ENCODE results near the gene STAMBPL1.

Gene STAMBPL1

DNA sequence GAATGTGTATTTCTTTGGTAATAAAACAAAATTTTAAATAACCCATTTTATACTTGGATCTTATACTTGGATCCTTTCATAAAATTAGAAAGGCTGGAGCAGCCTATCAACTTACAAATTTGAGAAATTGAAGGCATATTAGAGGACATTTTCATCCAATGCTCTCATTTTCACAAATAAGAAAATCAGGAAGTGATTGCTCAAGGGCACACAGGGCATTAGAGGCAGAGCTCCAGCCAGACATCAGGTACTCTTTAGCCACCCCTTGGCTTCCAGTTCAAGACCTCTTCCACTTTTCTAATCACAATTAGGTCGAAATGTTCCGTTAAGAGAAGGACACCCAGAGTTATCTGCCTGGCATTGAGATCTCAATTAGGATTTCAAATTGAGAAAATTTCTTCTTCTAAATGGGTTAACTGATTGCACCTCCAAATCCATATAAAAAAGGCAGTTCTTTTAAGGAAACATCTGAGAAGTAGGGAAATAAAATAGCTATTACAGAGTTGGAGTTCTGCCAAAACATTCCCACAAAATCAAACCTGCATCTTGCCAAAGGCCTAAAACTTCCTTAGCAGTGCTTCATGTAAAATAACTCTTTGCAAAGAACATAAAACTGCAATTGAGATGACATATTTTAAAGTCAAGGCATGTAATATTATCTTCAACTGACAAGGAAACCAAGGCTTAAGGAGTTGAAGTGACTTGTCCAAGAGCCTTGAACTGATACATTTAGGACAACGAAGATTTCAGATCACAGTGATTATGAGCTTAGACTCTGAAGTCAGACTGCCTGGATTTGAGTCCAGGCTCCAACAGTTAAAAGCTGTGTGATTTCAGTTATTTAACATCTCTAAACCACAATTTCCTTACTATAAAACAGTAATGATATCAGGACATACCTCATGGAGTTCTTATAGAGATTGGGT is 70.1 kb downstream of the STAMBPL1 start:
- no peak for DNase-seq (ENCODE audit: low spot score)

GRCh38 chr10:88952647-88953111 is 72.6 kb downstream of the STAMBPL1 start, which contains the start of gene ACTA2:
TSS of gene ACTA2 (minus strand) at chr10:88952773. CDS start at chr10:88948930, 3,843 bp downstream.
- DNase-seq (ENCODE audit: low spot score) = no peak

DNA sequence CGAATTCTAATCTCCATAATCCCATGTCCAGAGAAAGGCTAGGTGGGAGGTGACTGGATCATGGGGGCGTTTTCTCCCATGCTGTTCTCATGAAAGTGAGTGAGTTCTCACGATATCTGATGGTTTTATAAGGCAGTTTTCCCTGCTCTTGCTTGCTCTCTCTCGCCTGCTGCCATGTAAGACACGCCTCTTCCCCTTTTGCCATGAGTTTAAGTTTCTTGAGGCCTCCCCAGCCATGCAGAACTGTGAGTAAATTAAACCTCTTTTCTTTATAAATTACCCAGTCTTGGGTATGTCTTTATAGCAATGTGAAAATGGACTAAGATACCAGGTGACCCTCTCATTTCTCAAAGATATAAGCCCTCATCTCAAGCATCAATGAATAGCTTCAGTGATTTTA is 73.6 kb downstream of the STAMBPL1 start:
- DNase-seq (ENCODE audit: low spot score) = no peak

- DNase-seq (ENCODE audit: low spot score) = no peak
These were observed 74.5 kb downstream of the STAMBPL1 start for GRCh38 chr10:88954458-88955083.

GRCh38 chr10:88957381-88957780 is 77.3 kb downstream of the STAMBPL1 start:
- no peak for DNase-seq (ENCODE audit: low spot score)

DNA sequence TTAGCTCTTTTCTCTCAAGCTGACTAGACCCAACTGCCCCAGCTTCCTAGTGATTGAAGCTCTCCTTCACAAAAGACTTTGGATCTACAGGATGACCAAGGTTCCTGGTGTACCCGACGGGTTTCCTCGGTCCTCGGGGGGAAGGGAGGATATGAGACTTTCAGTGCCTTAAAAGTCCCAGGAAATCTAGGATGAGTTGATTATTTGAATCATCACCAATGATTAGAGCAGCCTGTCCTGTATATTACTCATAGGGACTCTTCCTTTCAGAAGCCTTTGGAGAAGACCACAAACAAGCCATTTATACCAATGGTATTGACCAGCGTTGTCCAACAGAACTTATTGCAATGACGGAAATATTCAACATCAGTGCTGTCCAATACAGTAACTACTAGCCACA is 78.7 kb downstream of the STAMBPL1 start:
- no peak for DNase-seq (ENCODE audit: low spot score)

DNA sequence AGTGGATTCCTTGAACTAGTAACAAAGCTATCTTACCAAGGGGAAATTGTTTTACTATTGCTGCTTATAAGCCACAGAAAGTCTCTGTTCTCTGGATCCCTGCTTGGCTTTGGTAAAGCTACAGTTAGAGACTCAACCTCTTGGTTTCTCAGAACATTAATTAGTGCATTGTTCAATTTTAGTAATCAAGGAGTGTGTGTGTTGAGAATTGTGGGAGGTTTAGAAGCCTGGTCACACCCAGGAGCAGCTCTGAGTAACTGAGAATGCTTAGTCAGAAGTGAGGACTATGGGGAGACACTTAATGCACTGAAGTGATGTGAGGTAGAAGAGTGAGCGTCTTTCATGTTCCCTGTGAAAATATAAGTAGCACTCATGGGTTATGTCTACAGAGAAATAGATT is 80.8 kb downstream of the STAMBPL1 start:
- no peak for DNase-seq (ENCODE audit: low spot score)

DNA sequence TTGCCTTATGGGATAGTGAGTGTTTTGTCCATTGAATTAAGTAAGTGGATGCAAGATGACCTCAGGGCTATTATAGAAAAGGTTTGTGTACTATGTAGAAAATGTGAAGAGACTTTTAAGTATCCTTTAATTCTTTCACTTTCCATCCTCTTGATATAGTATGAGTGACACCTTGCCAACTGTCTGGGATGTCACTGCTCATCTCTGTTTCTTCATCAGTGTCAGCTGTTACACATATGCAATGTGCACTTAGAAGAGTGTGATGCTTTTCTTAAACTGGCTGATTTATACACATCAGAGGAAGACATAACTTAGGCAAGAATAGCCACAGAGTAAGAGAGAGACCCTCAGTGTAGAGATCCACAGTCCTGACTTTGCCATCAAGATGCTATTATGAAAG is 81.2 kb downstream of the STAMBPL1 start:
- no peak for DNase-seq (ENCODE audit: low spot score)

GRCh38 chr10:88962336-88962735 is 82.3 kb downstream of the STAMBPL1 start:
- DNase-seq (ENCODE audit: low spot score) = no peak

- DNase-seq (ENCODE audit: low spot score) = no peak
These were observed 83.3 kb downstream of the STAMBPL1 start for GRCh38 chr10:88963318-88963717.

- no peak for DNase-seq (ENCODE audit: low spot score)
These were observed 84.3 kb downstream of the STAMBPL1 start for GRCh38 chr10:88964360-88964759.

GRCh38 chr10:88964869-88965415 is 84.9 kb downstream of the STAMBPL1 start:
- DNase-seq (ENCODE audit: low spot score) = no peak

DNA sequence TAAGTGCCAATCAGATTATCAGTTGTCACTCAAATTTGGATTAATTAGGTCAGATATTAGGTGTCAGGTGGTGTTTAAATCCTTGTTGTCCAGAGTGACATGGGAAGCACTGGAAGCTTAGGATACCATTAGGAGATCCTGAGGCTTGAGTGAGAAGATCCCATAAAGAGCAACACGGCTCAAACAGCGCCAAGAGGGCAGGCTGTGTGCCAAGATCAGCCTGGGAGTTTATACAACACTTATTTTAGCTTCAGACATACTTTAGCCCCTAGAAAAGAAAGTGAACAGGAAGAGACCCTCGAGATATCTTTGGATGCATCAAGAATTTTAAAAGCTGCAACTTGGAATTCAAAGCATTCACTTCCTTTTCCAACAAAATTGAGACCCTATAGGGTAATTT is 86.8 kb downstream of the STAMBPL1 start:
- DNase-seq (ENCODE audit: low spot score) = no peak

DNA sequence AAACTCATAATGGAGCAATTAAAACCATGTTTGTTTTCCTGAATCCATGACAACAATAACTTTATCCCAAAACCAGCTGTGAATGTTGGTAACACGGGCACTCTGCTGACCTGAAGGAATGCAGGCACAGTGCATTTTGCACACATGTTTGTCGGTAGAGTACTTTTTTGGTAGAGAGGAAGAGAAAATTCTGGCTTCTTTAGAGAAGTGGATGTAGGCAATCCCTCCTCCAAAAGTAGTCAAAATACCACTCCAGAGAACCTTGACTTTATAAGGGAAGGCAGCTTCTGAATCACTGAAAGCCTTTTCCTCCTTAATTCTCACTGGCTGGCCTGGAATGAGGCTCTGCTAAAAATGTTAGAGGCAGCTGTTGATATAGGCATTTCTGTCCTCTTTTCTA is 88.3 kb downstream of the STAMBPL1 start:
- no peak for DNase-seq (ENCODE audit: low spot score)

DNA sequence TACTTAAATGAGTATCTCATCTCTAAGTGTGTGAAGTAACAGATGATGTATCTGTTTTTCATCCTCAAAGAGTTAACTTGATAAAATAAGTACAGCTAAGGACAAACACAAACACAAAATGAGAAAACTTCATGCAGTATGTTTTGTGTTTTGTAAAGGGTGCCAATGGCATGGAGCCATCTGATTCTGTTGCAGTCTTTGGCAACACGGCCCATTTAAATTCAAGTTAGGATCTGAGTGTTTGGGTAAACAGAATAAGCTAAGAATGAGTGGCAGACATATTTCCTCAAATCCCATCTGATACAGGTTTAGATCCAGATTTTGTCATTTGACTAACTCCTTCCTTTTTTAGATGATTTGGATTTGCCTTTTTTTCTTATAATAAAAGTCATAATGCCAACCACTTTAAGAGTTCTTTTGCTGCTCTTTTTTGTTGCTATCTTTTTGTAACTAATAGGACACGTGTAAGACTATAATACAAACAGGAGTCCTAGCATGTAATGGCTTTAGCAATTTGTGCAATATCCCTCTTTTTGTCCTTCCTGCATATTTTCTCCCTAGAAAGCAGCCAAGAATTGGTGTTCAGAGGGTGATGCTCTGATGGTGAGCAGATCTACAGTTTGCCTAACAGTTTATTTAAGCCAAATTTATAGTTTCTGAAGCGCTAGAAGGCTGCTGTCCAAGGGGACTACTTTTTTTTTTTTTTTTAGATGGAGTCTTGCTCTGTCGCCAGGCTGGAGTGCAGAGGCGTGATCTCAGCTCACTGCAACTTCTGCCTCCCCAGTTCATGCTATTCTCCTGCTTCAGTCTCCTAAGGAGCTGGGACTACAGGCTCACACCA is 91.4 kb downstream of the STAMBPL1 start:
- no peak for DNase-seq (ENCODE audit: low spot score)
